PC-9 (cell line): Measurements from ENCODE around the gene SYCP3.

ENCODE experiments used
- EZH2 ChIP-seq: fragments of 200-600 bp; sonication (generic); IDR thresholded peaks from 2 replicates; pipeline ENCODE4 v1.8.0; 2017; ENCODE audit warnings: antibody characterized with exemption, low read depth
- TF ChIP-seq, protein P1 (sequence below): fragments of 200-600 bp; sonication (generic); conservative IDR thresholded peaks from 2 replicates; pipeline ENCODE4 v1.6.1; 2017; ENCODE audit warnings: mixed run types, antibody characterized with exemption, mild to moderate bottlenecking, moderate library complexity

GRCh38 chr12:101759396-101760047, 20.3 kb upstream of the SYCP3 start:
- TF ChIP-seq, protein P1, sequence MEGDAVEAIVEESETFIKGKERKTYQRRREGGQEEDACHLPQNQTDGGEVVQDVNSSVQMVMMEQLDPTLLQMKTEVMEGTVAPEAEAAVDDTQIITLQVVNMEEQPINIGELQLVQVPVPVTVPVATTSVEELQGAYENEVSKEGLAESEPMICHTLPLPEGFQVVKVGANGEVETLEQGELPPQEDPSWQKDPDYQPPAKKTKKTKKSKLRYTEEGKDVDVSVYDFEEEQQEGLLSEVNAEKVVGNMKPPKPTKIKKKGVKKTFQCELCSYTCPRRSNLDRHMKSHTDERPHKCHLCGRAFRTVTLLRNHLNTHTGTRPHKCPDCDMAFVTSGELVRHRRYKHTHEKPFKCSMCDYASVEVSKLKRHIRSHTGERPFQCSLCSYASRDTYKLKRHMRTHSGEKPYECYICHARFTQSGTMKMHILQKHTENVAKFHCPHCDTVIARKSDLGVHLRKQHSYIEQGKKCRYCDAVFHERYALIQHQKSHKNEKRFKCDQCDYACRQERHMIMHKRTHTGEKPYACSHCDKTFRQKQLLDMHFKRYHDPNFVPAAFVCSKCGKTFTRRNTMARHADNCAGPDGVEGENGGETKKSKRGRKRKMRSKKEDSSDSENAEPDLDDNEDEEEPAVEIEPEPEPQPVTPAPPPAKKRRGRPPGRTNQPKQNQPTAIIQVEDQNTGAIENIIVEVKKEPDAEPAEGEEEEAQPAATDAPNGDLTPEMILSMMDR = peak; percentile 83
- TF ChIP-seq EZH2 = no peak
